Panc1 (cell line): ENCODE results near the gene ADAM22. TPM values are rescaled to one million over a fixed set of nuclear protein-coding genes. Genes with fewer than 3 reads are reported as not detected.

ENCODE experiments used
- ATAC-seq: fragments of 200-7000 bp; cut with Tn5 transposase; 2 replicates; pipeline ENCODE4 v1.9.1; 2020; ENCODE audit warnings: mild to moderate bottlenecking, moderate library complexity
- BruUV-seq: library from RNA; stranded (reverse); fragments of 400-500 nt; replicated peaks from 2 replicates; lab custom pipeline; 2021; lab: Mats Ljungman, UMichigan
- CTCF ChIA-PET: fragments of 300-600 bp; sonication (Branson Sonifier 250); formaldehyde crosslinking; loops from one replicate; lab custom pipeline; 2022; ENCODE audit warnings: antibody characterized with exemption; lab: Charles Lee
- POLR2A ChIA-PET: fragments of 300-600 bp; sonication (Branson Sonifier 250); formaldehyde crosslinking; loops from one replicate; lab custom pipeline; 2022; ENCODE audit warnings: antibody characterized with exemption; lab: Charles Lee
- DNase-seq: peaks from one replicate; pipeline ENCODE4 v3.0.0-alpha.2; 2010; ENCODE audit warnings: low read depth, low spot score
- H3K27ac ChIP-seq: 2 replicates; pipeline ENCODE4 v1.5.1; 2011; ENCODE audit warnings: mild to moderate bottlenecking, low read length, inconsistent platforms
- H3K27me3 ChIP-seq: fragments of 200-500 bp; sonication (Bioruptor generic); 2 replicates; pipeline ENCODE4 v1.6.0; 2014; ENCODE audit warnings: low read length, inconsistent platforms; ENCODE audit not compliant: control insufficient read depth, insufficient read depth
- H3K36me3 ChIP-seq: fragments of 200-500 bp; sonication (Bioruptor generic); 2 replicates; pipeline ENCODE4 v1.5.1; 2014; ENCODE audit warnings: inconsistent platforms, mild to moderate bottlenecking, low read length, moderate library complexity; ENCODE audit not compliant: control insufficient read depth, insufficient read depth
- H3K4me1 ChIP-seq: 2 replicates; pipeline ENCODE4 v1.5.1; 2011; ENCODE audit warnings: inconsistent platforms, mild to moderate bottlenecking, low read length, moderate library complexity; ENCODE audit not compliant: control insufficient read depth, insufficient read depth
- H3K4me3 ChIP-seq, 2 experiments: 2 replicates each; pipeline ENCODE4 v1.5.1; 2011 to 2012; ENCODE audit warnings: low read depth in 2 of 2, low read length in 2 of 2, mild to moderate bottlenecking in 2 of 2, inconsistent platforms in 1 of 2, moderate library complexity in 1 of 2
- H3K9me3 ChIP-seq: fragments of 200-500 bp; sonication (Bioruptor generic); 2 replicates; pipeline ENCODE4 v1.5.1; 2014; ENCODE audit warnings: low read depth, mild to moderate bottlenecking, inconsistent platforms, low read length, moderate library complexity; ENCODE audit not compliant: control insufficient read depth, insufficient read depth
- POLR2AphosphoS5 ChIP-seq: IDR thresholded peaks from 2 replicates; pipeline ENCODE4 v1.6.1; 2012; ENCODE audit warnings: mild to moderate bottlenecking, low read depth, low read length, moderate library complexity
- SIN3A ChIP-seq: IDR thresholded peaks from 2 replicates; pipeline ENCODE4 v1.6.1; 2012; ENCODE audit warnings: low read depth, mild to moderate bottlenecking, low read length, moderate library complexity, borderline replicate concordance; ENCODE audit not compliant: insufficient read depth
- TCF7L2 ChIP-seq: IDR thresholded peaks from 2 replicates; pipeline ENCODE4 v1.6.1; 2011; ENCODE audit warnings: mild to moderate bottlenecking, low read depth, low read length, inconsistent platforms
- in situ Hi-C: cut with HindIII; loops from 2 replicates; pipeline ENCODE4 v1.10.0; 2016; ENCODE audit warnings: low sequenced_read_pairs, low pct_unique_long_range_greater_than_20kb
- intact Hi-C: fragments of 100-400 bp; cut with micrococcal nuclease; formaldehyde crosslinking; loops from one replicate; pipeline ENCODE4 v1.10.0; 2022; ENCODE audit not compliant: unreplicated experiment
- total RNA-seq: library from RNA; stranded (reverse); gene quantifications from one replicate; pipeline ENCODE4 v1.2.1, GENCODE V29; 2021; ENCODE audit not compliant: unreplicated experiment
- TF ChIP-seq, protein P1 (sequence below), 2 experiments: IDR thresholded peaks; 2 replicates each; pipeline ENCODE4 v1.6.1; 2011 to 2012; ENCODE audit warnings: low read depth in 2 of 2, control low read depth in 1 of 2, low read length in 1 of 2, mild to moderate bottlenecking in 1 of 2, moderate library complexity in 1 of 2; ENCODE audit not compliant: insufficient read depth in 1 of 2
- TF ChIP-seq, protein P2 (sequence below): fragments of 450-650 bp; IDR thresholded peaks from 2 replicates; pipeline ENCODE4 v1.5.1; 2017; ENCODE audit warnings: mild to moderate bottlenecking

Gene ADAM22
- total RNA-seq, 1 experiment from 2014 or later: 4.2 TPM

DNA sequence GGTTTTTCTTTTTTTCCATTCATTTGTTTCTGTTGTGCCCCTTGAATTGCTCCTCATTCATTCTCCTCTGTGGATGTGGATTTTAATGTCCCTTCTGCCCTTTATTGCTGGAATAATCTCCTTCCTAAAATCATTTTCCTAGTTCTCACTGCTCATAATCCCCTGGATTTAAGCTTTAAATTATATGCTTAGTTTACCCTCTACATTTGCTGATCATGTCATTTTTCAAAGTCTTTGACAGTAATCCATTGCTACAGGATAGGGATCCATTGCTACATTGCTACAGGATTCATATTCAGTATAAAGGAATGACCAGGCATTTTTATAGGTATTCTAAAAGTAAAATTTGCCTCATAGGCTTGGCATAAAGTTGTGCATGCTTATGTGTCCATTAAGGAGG lies 14.3 kb downstream of the ADAM22 start:
- DNase-seq (no peak), ATAC-seq (no peak)
- Histone ChIP-seq H3K27me3 (no peaks in the 10 kb centered on the region), H3K36me3 (no peaks in the 10 kb centered on the region), H3K9me3 (no peaks in the 10 kb centered on the region), H3K4me3 (no peak overlapping the region), H3K4me1 (no peaks in the 10 kb centered on the region), H3K27ac (no peak overlapping the region)
- TF ChIP-seq TCF7L2 (no peak), POLR2AphosphoS5 (no peak), SIN3A (no peak)
- TF ChIP-seq, protein P1, sequence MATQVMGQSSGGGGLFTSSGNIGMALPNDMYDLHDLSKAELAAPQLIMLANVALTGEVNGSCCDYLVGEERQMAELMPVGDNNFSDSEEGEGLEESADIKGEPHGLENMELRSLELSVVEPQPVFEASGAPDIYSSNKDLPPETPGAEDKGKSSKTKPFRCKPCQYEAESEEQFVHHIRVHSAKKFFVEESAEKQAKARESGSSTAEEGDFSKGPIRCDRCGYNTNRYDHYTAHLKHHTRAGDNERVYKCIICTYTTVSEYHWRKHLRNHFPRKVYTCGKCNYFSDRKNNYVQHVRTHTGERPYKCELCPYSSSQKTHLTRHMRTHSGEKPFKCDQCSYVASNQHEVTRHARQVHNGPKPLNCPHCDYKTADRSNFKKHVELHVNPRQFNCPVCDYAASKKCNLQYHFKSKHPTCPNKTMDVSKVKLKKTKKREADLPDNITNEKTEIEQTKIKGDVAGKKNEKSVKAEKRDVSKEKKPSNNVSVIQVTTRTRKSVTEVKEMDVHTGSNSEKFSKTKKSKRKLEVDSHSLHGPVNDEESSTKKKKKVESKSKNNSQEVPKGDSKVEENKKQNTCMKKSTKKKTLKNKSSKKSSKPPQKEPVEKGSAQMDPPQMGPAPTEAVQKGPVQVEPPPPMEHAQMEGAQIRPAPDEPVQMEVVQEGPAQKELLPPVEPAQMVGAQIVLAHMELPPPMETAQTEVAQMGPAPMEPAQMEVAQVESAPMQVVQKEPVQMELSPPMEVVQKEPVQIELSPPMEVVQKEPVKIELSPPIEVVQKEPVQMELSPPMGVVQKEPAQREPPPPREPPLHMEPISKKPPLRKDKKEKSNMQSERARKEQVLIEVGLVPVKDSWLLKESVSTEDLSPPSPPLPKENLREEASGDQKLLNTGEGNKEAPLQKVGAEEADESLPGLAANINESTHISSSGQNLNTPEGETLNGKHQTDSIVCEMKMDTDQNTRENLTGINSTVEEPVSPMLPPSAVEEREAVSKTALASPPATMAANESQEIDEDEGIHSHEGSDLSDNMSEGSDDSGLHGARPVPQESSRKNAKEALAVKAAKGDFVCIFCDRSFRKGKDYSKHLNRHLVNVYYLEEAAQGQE (IDR thresholded peaks at IDR 0.05; ENCODE audit: insufficient read depth in 1 of 2, low read depth in 2 of 2, low read length in 1 of 2): no peak
- TF ChIP-seq, protein P2, sequence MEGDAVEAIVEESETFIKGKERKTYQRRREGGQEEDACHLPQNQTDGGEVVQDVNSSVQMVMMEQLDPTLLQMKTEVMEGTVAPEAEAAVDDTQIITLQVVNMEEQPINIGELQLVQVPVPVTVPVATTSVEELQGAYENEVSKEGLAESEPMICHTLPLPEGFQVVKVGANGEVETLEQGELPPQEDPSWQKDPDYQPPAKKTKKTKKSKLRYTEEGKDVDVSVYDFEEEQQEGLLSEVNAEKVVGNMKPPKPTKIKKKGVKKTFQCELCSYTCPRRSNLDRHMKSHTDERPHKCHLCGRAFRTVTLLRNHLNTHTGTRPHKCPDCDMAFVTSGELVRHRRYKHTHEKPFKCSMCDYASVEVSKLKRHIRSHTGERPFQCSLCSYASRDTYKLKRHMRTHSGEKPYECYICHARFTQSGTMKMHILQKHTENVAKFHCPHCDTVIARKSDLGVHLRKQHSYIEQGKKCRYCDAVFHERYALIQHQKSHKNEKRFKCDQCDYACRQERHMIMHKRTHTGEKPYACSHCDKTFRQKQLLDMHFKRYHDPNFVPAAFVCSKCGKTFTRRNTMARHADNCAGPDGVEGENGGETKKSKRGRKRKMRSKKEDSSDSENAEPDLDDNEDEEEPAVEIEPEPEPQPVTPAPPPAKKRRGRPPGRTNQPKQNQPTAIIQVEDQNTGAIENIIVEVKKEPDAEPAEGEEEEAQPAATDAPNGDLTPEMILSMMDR: no peak
- intact Hi-C loops: no loop called here
- ChIA-PET POLR2A (no interaction called here), CTCF (no interaction called here)
- in situ Hi-C loops: no loop called here
- BruUV-seq: no TSS peak

DNA sequence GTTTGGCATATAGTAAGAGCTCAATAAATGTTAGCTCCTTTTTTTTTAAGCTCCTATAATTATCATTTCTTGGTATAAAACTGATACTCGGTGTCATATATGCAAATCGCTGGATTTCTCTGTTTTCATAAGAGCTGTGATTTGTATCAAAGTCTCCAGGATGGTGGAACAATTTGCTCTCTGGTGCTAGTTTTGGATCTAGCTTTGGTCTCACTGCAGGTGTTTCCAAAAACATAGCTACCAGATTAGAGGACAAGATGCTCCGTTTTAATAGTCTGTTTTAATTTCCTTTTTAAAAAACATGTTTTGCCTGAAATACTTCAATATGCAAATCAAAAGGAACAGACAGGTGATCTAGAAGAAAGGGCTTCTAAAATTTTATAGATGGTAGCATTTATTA lies 25.3 kb downstream of the ADAM22 start:
- in situ Hi-C loops (no loop called here), intact Hi-C loops (no loop called here)
- no TSS peak for BruUV-seq
- Histone ChIP-seq H3K4me3 (no peak overlapping the region), H3K9me3 (no peaks in the 10 kb centered on the region), H3K4me1 (no peaks in the 10 kb centered on the region), H3K27me3 (no peaks in the 10 kb centered on the region), H3K36me3 (no peaks in the 10 kb centered on the region), H3K27ac (no peak overlapping the region)
- CTCF ChIA-PET: interaction anchor here (0.5 kb wide), 1 partner anchor 96 kb away, joined by 3 read pairs; no protein-coding TSS in a partner anchor
- ATAC-seq (no peak), DNase-seq (no peak)
- POLR2A ChIA-PET: no interaction called here
- no peak for TF ChIP-seq SIN3A
- TF ChIP-seq, protein P1 (IDR thresholded peaks at IDR 0.05; ENCODE audit: insufficient read depth in 1 of 2, low read depth in 2 of 2, low read length in 1 of 2): no peak
- no peak for TF ChIP-seq POLR2AphosphoS5
- no peak for TF ChIP-seq TCF7L2
- TF ChIP-seq, protein P2: no peak
